ENCODE data around the gene DYNLT2. TPM values are rescaled to one million over a fixed set of nuclear protein-coding genes. Genes with fewer than 3 reads are reported as not detected.

The DYNLT2 gene
- total RNA-seq, 1 donor from 2014 or later = 0.62 TPM

- no peaks in the 10 kb centered on the region for H3K4me1 Mint-ChIP-seq (ENCODE audit: unreplicated experiment)
- H3K27me3 Mint-ChIP-seq (ENCODE audit: unreplicated experiment) = no peaks in the 10 kb centered on the region
- H3K4me3 Mint-ChIP-seq (ENCODE audit: unreplicated experiment) = no peak overlapping the region
- no peak for DNase-seq (ENCODE audit: low spot score)
- TF ChIP-seq, protein P1, sequence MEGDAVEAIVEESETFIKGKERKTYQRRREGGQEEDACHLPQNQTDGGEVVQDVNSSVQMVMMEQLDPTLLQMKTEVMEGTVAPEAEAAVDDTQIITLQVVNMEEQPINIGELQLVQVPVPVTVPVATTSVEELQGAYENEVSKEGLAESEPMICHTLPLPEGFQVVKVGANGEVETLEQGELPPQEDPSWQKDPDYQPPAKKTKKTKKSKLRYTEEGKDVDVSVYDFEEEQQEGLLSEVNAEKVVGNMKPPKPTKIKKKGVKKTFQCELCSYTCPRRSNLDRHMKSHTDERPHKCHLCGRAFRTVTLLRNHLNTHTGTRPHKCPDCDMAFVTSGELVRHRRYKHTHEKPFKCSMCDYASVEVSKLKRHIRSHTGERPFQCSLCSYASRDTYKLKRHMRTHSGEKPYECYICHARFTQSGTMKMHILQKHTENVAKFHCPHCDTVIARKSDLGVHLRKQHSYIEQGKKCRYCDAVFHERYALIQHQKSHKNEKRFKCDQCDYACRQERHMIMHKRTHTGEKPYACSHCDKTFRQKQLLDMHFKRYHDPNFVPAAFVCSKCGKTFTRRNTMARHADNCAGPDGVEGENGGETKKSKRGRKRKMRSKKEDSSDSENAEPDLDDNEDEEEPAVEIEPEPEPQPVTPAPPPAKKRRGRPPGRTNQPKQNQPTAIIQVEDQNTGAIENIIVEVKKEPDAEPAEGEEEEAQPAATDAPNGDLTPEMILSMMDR (IDR thresholded peaks at IDR 0.05; ENCODE audit: unreplicated experiment) = no peak
- H3K27ac Mint-ChIP-seq (ENCODE audit: unreplicated experiment) = no peak overlapping the region
- H3K9me3 Mint-ChIP-seq (ENCODE audit: unreplicated experiment) = no peaks in the 10 kb centered on the region
- H3K36me3 Mint-ChIP-seq (ENCODE audit: low read depth, unreplicated experiment) = peaks cover 5% of the 10 kb centered on the region
Observed at GRCh38 chr6:169714595-169714994, 36.8 kb downstream of the DYNLT2 start.

DNA sequence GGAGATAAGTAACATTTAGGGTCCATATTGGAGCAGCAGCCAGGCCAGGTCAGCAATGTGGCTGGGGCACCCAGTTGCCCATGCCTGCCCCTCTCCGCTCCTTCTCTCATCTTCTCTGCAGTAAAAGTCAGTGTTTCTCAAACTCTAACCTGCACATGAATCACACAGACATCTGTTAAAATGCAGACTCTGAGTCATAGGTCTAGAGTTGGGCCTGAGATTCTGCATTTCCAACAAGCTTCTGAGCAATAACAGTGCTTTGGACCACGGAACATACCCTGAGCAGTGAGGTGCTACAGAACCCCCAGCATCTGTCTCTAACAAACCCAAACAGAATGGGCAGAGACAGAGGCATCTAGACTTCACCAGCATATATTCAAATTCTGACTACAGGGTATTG lies 37.2 kb downstream of the DYNLT2 start:
- Mint-ChIP-seq H3K27ac (ENCODE audit: unreplicated experiment) (no peak overlapping the region), H3K4me3 (ENCODE audit: unreplicated experiment) (no peak overlapping the region), H3K36me3 (ENCODE audit: low read depth, unreplicated experiment) (peaks cover 5% of the 10 kb centered on the region), H3K4me1 (ENCODE audit: unreplicated experiment) (no peaks in the 10 kb centered on the region), H3K9me3 (ENCODE audit: unreplicated experiment) (no peaks in the 10 kb centered on the region), H3K27me3 (ENCODE audit: unreplicated experiment) (no peaks in the 10 kb centered on the region)
- TF ChIP-seq, protein P1 (IDR thresholded peaks at IDR 0.05; ENCODE audit: unreplicated experiment) = no peak
- DNase-seq (ENCODE audit: low spot score) = no peak

- DNase-seq (ENCODE audit: low spot score) = no peak
- Mint-ChIP-seq H3K9me3 (ENCODE audit: unreplicated experiment) (no peaks in the 10 kb centered on the region), H3K27ac (ENCODE audit: unreplicated experiment) (no peak overlapping the region)
Observed at GRCh38 chr6:169710009-169710408, 41.4 kb downstream of the DYNLT2 start.

DNA sequence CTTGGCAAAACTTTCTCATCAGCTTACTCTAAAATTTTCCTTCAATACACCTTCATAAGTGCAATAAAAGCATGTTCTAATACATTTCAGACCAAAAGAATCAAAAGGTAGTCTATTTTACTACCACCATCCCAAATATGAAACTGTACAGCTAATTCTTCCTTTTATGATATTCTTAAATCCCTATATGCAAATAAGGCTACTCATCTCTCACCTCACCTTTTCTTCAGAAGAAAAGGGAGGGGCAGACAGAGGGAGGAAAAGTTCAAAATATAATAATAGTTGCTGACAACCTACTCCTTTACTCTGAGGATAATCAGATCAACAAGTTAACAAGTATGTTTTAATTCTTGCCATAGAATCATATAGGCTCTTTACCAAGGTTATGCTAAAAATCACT lies 42.1 kb downstream of the DYNLT2 start:
- Mint-ChIP-seq H3K4me3 (ENCODE audit: unreplicated experiment) (no peak overlapping the region), H3K36me3 (ENCODE audit: low read depth, unreplicated experiment) (no peaks in the 10 kb centered on the region), H3K27ac (ENCODE audit: unreplicated experiment) (no peak overlapping the region), H3K4me1 (ENCODE audit: unreplicated experiment) (peaks cover under 1% of the 10 kb centered on the region), H3K9me3 (ENCODE audit: unreplicated experiment) (no peaks in the 10 kb centered on the region), H3K27me3 (ENCODE audit: unreplicated experiment) (no peaks in the 10 kb centered on the region)
- no peak for DNase-seq (ENCODE audit: low spot score)
- TF ChIP-seq, protein P1 (IDR thresholded peaks at IDR 0.05; ENCODE audit: unreplicated experiment) = no peak

More at GRCh38 chr6:169710009-169710408, 41.4 kb downstream of the DYNLT2 start:
- Mint-ChIP-seq H3K4me3 (ENCODE audit: unreplicated experiment) (no peak overlapping the region), H3K4me1 (ENCODE audit: unreplicated experiment) (no peaks in the 10 kb centered on the region), H3K36me3 (ENCODE audit: low read depth, unreplicated experiment) (no peaks in the 10 kb centered on the region), H3K27me3 (ENCODE audit: unreplicated experiment) (no peaks in the 10 kb centered on the region)
- TF ChIP-seq, protein P1 (IDR thresholded peaks at IDR 0.05; ENCODE audit: unreplicated experiment) = no peak

DNA sequence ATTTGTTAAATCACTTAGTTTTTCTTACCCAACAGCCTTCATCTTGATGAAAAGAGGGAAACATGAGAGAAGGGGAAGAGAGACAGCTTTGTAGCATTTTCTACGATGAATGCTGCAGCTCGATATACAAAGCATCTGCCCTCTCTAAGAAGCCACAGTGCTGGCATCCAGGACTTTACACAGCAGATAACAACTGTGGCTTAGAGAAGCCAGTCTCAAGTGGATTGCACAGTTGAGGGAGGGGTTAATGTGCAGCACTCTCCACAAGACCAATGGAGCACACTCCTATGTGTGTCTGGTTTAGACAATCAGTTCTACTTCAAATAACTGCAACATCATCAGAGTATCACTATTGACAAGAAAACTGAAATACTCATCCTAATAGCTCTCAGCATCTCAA lies 43.6 kb downstream of the DYNLT2 start:
- no peak overlapping the region for H3K4me3 Mint-ChIP-seq (ENCODE audit: unreplicated experiment)
- DNase-seq (ENCODE audit: low spot score) = no peak
- H3K4me1 Mint-ChIP-seq (ENCODE audit: unreplicated experiment) = peaks cover 12% of the 10 kb centered on the region
- H3K9me3 Mint-ChIP-seq (ENCODE audit: unreplicated experiment) = no peaks in the 10 kb centered on the region
- H3K27me3 Mint-ChIP-seq (ENCODE audit: unreplicated experiment) = no peaks in the 10 kb centered on the region
- no peak overlapping the region for H3K27ac Mint-ChIP-seq (ENCODE audit: unreplicated experiment)
- H3K36me3 Mint-ChIP-seq (ENCODE audit: low read depth, unreplicated experiment) = no peaks in the 10 kb centered on the region
- TF ChIP-seq, protein P1 (IDR thresholded peaks at IDR 0.05; ENCODE audit: unreplicated experiment) = no peak
